Cerebellar nuclear complex (tissue), 1 donor: ENCODE results near the gene PPHLN1.

ENCODE experiments used
- DNase-seq, 2 experiments: peaks; one replicate each; lab custom pipeline; 2025; lab: John Stamatoyannopoulos, UW

Gene PPHLN1

DNA sequence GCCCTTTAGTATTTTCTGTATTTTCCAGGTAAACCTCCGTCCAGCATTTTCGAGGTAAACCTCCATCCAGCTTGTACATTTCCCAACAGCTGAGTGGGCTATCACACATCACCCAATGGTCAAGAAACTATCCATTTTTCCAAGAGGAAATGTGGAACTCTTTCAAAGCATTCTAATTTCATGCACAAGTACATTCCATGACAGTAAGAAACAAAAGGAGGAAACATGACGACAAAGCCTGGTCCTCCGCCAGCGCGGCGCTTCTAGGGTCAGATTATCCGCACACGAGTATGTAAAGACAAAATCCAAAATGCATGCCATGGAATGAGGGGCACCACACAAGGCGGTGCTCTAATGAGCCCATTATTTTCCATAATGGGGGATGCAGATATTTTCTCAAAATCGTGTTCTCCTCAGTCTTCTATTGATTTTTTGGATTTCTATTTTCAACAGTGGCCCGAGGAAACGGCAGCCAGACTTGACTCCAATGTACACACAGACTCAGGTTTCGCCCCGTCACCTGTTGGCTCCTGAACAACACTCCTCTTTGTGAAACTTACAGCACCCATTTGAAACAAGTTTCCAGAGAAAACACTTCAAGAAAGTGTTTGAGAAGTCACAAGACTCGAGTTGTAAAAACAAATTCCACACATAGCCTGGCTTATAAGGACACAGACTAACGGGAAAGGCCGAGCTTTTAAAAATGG is 156.2 kb downstream of the PPHLN1 start:
- DNase-seq, result no peak

DNA sequence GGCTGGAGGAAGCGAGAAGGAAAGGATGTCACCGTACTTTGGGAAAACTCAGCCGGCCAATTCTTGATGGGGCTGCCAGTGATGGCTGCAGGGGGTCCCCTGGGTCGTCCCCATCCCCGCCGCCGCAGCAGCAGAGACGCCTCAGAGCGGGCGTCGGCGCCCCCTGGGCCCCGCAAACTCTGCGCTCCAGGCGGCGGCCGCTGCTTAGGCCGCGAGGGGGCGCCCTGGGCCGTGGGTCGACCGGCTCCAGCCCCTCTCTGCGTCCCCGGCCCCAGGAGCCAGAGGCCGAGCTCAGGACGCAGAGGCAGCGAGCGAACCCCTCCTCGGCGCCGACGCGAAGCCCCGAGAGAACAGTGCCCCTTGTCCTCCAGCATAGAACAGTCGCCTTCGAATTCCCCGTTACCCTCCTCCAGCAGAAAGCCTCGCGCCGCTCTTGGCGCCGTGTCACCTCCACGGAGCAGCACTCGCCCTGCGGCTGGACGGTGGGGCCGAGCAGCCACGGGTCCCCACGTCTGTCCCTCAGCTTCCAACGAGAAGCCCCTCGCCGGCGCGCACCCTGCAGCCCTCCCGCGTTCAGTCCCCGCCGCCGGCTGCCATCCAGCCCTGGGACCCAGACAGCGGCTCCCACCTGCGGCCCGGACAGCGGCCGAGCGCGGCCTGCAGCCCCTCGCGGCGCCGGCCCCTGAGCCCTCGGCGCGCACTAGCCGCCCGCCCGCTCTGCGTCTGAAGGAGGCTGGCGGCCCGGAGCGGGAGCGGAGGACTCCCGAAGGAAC is 157.0 kb downstream of the PPHLN1 start:
- DNase-seq, result no peak

DNA sequence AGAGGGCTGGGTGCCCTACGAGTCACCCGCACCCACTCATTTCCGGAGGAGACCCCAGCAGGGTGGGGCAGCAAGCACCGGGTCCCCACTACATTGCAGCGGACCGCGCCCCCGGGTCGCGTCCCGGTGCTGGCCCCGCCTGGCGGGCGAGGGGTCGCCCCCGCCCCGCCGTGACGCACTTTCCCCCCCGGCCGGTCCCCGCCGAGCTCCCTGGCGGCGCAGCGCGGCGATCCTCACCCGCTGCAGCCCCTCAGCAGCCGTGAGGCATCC is 157.5 kb downstream of the PPHLN1 start:
- DNase-seq, result no peak

DNA sequence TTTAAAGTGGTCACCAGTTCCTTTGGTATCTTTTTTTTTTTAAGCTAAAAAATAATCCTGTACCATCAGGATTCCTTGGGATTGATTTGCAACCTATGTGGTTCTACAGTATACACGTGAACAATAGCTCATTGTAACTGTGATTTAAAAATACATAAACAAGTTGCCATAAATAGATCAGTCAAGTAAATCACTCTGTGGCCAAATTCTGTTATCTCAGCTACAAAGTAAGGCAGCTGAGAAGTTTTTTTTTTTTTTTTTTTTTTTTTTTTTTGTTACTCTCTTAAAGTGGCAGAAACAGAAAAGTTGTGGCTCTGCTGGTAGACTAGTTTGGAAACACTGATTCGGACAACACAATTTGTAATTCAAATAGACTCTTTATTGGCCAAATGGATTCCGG is 159.0 kb downstream of the PPHLN1 start:
- DNase-seq, result no peak

DNA sequence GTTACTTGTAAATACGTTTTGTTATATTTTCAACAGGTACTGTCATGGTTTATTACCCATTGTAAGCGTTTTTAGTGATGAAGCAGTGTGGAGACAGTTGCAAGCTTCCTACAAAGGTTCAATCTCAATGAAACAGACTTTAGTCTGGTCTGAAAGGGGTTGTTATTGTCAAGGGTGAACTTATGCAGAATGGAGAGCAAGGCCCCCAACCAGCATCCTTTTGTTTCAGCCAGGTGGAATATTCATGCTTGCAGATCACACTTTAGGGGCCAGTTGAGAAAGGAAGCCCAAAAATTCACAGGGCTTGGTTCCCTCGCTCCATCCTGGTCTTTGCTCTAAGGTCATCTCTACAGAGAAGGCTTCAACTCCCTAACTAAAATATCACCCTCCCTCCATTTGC is 159.9 kb downstream of the PPHLN1 start:
- DNase-seq, result no peak

DNA sequence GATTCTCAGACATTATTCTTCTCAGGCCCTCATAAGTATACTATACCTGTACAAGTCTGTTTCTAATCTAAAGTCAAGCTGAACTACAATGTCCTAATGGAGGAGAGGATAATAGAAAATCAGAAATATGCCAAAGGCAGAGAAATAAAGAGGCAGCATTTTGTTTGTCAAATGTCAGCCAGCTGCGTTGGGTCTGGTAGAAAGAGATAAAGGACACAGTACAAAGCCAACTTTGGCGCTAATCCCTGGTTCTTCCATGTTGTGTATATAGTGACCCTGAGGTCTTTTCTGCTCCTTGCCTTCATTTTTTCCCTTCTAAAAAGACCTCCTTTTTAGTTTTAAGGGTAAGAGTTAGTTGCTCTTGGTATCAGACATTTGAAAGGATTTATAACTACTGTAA is 160.4 kb downstream of the PPHLN1 start:
- no peak for DNase-seq

DNA sequence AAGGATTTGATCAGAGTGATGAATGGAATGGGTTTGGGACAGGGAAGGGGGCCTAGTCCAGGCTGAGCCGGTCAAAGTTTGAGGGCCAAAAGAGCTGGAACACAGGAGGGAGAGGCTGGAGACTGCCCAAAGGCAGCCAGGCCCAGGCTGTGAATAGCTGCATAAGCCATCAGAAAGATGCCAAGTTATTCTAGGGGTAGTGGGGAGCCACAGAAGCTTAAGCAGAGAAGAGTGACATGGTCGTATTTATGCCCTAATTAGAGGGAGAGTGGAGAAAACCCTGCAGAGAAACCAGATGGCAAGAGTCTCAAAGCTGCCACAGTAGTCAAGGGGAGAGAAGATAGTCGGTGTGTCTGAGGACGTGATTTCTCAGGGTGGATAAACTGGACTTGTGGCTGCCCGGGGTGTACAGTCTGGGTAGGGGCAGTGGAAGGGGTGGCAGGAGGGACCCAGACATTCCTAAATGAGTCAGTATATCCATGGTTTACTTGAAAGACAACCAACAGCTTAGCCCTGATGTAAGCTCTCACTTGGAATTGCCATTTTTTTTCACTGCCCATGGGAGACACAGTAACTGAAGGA is 164.4 kb downstream of the PPHLN1 start:
- no peak for DNase-seq
